Activated CD4-positive, alpha-beta T cell treated with anti-CD3 and anti-CD28 coated beads for 4 hours (primary cell): ENCODE results near the gene FURIN.
"Not testable (repeated sequence)": the region's sequence is repeated elsewhere in the genome, so short reads cannot be mapped to it uniquely, and the experiment has no call there.

Source experiments
- DNase-seq, 2 donors: peaks; one replicate each; pipeline ENCODE4 v3.0.0-alpha.2; 2020

FURIN gene

DNA sequence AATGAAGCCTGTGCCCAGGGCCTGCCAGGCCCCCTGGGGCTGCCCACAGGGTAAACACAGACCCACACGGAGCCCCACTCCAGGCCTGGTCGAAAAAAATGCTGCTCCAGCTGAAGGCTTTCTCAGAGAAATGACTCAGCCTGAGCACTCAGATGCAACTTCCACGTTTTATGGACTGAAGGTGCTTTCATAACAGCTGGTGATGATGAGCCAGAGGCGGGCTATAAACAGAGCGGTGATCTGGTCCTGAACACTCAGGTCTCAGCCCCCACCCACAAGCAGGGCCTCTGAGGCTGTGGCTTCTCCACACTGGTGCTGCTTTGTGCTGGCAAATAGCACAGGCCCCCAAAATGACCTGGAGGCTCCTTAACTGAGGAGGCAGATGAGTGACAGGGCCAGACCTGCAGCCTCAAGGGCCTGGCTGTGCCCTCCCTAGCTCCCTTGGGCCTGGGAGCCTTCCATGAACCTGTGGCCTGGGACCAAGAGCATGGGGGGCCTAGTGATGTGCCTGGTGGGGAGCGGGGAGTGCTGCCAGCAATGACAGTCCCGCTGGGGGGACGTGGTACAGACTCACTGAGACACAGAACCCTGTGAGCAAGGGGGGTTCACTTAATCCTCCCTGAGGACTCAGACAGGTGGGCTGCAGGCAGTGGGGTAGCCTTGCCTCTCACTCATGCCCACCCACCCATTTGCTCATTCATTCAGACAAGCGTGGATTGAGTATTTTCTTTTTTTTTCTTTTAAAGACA is 23.0 kb upstream of the FURIN start:
- peak in 1 of 2 donors; percentile 15 for DNase-seq

DNA sequence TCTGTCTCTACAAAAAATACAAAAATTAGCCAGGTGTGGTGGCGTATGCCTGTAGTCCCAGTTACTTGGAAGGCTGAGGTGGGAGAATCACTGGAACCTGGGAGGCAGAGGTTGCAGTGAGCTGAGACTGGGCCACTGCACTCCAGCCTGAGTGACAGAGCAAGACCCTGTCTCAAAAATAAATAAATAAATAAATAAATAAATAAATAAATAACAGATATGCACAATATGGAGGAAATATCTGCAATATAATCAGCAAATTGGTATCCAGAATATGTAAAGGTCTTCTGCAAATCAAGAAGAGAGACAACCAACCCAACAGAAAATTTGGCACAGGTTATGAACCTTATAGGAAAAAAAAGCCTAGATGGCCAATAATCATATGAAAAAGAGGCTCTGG is 19.0 kb upstream of the FURIN start:
- DNase-seq, result not testable (repeated sequence)

DNA sequence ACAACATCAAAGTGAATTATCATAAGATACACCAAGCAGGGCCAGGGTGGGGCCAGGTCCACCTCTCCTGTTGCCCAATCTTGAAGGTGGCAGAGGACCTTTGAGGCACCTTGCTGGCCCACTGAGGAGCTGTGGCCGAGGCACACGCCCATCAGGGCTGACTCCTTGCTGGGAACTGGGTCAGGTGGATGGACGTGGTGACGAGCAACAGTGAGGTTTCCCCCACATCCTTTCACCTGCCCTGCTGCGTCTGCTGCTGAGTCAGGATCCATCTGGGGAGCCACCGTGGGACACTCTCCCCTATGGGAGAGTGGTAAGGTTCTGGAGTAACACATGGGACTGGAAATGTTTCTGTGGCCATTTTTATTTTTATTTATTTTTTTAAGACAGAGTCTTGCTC is 17.3 kb upstream of the FURIN start:
- DNase-seq, result peak in 1 of 2 donors; percentile 42

DNA sequence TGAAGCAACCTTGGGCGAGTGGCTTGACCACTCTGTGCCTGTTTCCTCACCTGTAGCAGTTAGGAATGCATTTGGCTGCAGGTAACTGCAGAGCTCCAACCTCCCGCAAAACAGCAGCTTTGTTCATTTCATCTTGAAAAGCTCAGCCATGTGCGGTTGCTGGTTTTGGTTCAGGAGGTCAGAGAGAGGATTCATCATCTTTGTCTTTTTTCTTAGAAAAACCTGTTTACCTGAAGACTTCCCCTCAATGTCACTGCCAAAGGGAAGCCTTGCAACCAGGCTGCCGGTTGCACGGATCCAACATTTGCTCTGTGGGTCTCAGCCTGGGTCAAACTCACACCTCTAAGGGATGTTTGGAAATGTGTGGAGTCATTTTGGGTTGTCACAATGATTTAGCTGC is 16.4 kb upstream of the FURIN start:
- no peak for DNase-seq

DNA sequence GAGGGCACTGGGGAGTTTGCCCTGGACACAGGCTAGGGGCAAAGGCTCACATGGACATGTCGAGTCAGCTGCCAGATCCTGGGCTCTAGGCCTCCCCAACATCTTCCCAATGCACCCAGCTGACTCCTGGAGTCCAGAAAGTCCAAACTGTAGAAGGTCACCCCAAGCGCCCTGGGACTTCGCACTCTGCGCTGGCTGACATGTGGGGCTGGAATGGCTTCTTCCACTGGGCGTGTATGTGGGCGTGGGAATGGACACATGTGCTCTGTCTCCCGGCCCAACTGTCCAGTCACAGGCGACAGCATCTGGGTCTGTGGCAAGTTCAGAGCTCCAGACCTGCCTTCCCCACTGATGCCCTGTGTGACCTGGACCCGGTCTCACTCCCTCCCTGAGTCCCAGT is 13.2 kb upstream of the FURIN start:
- no peak for DNase-seq

DNA sequence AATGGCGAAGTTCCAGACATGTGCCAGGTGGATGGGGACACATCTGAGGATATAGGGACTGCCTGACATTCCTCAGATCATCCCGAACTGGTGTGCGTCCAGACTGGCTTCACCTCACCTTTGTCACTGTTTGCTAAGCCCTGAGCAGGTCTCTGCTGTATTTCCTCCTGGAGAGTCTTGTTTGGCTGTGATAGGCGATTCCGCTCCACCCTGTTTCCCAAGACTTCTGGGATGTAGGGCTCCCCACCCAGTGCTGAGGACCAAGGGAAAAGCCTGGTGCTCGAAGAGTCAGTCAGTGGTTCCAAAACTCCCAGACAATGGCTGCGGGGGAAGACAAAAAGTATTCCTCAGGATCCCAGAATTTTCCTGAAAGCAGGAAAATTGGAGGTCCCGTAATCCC is 11.1 kb upstream of the FURIN start:
- DNase-seq, result no peak

DNA sequence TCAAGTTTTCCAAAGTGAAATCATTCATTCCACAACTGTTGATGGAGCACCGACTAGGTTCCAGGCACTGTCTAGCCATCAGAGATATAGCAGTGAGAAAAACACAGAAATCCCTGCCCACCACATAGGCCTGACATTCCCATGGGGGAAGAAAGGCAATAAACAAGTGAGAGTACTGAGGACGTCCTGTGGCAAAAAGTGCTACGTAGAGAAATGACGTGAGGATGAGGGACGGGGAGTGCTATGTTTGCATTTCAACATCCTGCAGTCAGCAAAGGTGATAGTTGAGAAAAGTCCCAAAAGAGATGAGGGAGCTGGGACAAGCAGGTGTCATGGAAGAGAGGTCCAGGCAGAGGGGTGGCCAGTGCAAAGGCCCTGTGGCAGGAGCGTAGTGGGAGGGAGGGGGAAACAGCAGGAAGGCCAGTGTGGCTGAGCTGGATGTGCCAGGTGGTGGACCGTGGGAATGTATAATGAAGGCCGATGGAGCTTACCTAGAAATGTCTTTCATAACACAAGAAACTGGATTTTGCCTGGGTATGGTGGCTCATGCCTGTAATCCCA is 10.4 kb upstream of the FURIN start:
- no peak for DNase-seq

DNA sequence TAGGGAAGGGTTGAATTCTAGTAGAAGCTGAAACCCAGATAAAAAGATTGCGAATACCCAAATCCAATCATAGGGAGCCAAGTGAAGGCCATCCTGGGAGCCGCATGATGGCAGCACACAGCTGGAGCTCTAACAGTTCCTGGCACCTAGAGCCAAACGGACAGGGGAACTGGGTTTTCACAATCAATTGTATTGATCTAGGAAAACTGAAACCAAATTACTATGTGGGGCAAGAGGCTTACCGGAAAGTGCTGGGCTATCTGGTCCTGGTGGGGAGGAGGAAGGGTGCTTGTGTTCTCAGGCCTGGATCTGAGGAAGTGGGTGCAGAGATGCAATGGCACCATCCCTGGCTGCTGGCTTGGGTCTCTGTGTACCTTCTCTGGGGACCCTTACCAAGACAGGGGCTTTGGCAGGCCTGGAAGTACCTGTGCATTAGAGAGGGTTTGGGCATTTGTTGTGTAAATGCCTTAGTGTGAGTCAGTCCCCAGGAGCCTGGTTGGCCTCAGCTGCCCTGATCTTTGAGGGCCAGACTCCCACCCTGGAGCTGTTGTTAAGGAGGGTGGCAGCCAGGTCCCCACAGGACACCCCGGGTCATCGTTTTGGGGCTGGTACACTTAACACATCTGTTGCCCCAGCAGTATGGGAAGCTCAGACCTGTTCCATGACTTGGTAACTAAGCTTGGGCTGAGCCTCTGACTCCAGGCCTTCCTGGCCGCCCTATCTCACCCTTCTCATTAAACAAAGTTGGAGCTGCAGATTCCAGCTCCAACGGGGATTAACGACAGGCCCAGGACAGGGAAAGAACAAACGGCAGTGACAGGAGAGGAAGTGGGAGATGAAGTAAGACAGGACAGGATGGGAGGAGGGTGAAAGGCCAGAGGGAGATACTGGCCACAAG is 8.9 kb upstream of the FURIN start:
- DNase-seq, result no peak

DNA sequence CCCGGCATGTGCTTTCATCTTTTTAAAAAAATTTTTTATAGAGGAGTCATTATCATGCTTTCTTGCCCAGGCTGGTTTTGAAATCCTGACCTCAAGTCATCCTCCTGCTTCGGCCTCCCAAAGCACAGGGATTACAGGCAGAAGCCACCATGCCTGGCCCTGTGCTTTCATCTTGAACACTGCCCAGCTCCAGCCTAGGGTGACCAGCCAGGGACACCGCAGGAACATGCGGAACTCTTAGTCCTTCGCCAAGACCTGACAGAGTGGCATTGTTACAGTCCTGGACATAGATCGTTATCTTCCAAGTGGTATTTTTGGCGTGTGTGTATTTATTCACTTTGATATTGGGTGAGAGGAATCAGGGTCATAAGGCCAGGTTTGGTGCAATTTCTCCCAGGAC is 7.9 kb upstream of the FURIN start:
- no peak for DNase-seq

DNA sequence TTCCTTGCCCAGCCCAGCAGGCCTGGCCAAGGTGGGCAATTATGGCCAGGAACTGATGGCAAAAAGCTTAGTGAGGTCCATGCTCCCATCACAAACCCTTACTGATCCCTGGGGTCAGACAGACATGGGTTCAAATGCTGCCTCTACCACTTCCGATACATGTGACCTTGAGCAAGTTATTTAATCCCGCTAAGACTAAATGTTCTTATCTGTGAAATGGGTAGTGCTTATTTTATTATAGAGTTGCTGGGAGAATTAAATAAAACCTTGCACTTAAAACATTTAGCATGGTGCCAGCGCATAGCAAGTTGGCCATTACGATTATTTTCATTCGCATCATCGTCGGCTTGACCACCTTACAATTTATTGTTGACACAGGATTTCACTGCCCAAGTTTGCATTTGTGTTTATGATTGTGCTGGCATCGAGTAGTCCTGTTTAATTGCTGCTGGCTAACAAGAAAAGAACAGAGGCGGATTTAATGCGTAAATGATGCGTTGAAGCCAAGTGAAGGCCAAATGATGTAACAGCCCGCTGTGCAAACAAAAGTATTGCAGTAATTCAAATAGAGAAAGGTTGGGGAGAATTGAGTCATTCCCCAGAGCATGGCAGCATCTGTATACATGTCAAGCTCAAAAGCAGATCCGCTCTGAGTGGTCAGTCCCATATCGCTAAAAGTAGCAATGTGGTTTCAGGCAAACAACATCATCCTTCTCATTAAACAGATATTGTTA is 7.3 kb upstream of the FURIN start:
- no peak for DNase-seq

DNA sequence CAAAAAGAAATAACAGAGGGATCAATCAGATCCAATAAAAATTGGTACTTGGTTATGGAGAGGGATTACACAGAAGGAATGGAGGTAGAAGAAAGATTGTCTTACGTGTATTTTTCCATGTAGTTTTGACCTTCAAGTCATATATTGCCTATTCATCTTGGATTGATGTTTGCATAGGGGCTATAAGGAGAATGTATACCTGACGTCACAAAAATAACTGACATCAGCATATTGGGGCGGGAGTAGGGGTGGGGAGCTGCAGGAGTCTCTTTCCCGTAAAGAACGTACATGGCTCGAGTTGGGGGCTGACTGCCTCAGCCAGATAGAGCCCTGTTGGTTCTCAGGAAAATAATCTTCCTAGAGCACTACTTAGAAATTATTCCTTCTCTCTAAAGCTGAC is 5.9 kb upstream of the FURIN start:
- no peak for DNase-seq

DNA sequence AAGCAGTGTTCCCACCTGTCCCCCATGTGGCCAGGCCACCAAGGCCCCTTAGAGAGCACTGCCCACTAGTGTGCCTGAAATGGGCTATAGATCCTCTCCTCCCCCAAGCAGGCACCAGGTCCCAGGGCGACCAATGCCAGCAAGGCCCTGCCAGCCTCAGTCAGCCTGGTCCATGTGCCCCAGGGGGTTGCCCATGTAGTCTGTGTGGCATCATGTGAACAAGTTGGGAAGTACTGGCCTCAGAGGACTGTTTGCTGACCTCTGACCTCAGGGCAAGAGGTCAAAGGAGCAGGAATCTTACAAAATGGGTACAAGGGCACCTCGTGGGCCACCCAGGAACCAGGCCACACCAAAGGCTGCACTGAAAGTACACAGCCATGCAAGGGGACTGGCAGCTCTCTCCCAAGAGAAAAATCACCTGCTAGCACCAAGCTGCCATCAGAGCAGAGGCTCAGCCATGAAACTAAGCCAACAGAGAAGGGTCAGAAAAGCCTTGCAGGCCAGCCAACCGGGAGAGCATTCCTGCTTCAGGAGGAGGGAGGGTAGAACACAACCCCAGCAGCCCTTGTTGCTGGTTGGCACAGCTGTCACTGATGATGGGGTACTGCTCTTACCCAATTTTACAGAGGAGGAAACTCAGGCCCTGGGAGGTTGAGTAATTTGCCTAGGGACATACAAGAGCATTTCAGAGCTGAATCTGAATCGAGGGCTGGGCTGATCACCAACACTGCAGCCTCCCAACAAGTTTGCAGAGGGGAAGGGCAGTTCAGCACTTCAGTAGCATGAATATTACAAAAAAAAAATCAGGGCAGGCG is 5.2 kb upstream of the FURIN start:
- DNase-seq, result no peak

DNA sequence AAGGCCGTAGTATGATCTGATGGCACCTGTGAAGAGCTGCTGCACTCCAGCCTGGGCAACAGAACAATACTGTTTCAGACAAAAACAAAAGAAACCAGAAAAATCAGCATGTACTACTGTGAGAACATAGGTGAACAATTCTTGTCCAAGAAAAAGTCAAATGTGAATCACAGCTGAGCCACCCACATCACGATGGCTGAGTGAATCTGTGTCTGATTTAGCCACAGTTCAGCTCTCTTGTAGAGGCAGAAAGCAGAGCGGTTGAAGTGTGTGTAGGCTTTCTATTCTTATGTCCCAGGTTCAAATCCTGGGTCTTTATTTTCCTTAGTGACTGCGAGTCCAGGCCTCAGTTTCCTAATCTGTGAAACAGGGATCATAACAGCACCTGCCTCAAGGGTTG is 4.4 kb upstream of the FURIN start:
- no peak for DNase-seq

DNA sequence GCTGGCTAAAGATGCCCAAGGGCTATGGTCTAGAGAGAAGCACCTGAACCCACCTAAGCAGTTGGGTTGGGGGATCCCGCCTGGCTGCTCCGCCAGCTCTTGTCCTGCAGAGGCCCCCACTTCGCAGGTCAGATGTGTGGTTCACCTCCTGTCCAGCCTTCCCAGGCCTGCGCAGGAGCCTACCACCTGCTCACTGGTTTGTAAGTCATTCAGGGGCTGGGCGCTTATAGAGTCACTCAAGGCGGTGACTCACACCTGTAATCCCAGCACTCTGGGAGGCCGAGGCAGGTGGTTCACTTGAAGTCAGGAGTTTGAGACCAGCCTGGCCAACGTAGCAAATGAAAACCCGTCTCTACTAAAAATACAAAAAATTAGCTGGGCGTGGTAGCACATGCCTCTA is 3.9 kb upstream of the FURIN start:
- DNase-seq, result no peak

DNA sequence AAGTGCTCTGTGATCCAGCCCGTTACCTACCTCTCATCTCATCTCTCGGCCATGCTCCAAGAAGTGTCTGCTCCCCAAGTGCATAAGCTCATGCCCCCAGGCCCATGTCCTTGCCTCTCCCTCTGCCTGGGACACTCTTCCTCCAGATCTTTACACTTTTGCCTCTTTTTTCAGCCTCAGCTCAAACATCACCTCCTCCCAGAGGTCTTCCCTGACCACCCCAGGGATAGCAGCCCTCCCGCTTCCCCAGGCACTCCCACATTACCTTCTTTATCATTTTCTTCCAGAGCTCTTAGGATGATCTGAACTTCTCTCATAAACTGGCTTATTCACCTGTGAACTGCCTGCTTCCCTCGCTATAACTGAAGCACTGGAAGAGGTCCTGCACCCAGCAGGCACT is 2.7 kb upstream of the FURIN start:
- DNase-seq, result no peak

DNA sequence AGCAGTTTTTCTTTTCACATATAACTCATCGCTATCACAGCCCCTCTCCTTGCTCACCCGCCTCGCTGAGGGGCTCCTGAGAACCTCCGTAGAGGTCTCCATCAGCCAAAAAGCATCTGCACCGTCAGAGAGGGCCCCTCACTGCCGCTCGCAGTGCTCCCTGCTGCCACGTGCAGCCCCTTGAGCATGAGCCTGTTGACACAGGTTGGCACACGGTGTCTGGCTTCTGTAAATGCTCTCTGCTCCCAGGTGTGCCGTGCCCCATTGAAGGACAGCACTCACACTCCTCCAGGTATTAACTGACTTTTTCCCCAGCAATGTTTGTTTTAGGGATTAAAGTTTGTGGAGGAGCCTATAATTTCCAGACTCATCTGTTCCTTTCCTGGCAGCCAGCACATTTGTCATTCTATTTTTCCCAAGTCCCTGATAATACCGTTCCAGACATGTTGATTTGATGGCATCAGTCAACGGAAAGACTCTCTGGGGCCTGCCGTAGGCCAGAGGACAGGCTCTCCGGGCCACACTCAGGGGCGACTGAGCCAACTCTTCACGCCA is 2.1 kb upstream of the FURIN start:
- no peak for DNase-seq

DNA sequence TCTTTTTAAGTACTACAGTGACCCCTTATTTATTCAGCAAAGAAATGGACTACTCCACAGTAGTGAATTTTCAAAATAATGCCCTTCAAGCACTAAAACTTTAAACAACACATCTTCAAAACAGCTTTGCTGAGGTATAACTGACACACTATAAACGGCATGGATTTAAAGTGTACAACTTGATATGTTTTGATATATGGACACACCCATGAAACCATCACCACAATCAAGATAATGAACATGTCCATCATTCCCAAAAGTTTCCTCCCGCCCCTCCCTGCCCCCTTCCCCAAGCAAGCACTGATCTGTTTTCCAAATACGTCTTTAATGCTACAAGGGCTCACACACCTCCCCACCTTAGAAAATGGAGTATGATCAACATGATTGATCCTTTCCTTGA is 1.6 kb upstream of the FURIN start:
- no peak for DNase-seq

DNA sequence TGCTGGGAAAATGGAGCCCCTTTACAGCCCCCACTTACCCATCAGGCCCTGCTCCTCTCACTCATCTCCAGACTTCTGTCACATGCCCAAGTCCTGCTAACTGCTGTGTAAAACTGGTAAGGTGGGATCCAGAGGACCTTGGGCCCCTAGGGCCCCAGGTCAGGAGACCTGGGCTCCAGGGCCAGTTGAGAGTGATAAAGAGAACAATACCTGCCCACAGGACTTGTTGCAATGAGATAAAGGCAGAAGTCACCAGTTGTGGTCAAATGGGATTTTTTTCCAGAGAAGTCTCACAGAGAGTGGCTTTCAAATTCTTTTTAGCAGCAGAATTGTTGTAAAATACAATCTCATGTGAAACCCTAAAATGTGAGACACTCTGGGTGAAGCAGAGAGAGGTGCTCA is 753 bp downstream of the FURIN start:
- DNase-seq, result no peak

DNA sequence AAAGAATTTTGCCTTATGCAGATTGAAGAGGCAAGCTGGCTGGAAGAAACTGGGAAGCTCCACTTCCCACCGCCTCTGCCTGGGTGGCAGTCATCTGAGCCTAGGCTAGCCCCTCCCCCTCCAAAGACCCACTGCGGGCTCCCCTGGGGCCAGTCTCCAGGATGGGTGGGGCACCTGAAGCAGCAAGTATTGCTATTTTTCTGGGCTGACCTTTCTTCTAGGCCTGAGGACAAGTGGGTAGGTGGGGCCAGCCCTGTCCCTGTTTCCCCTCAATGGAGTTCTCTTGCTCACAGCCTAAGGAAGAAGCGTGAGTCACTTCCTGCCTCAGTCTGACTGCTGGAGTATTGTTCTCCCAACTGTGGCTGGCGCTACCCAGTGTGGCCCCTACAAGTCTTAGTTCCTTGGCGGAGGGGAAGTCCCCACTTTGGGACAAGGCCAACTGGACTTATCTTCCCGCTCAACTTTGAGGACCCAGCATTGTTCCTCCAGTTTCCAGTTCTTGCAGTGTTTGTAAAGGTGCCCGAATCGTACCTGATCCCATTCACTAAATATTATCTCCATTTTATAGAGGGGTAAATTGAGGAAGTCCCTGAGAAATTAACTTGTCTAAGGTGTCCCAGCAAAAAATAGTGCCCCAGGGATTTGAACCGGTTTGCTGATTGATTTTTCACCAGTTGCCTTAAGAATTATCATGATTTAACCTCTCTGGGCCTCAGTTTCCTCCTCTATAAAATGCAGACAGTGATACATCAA is 1.4 kb downstream of the FURIN start:
- peak; percentile 52 to 57 for DNase-seq

DNA sequence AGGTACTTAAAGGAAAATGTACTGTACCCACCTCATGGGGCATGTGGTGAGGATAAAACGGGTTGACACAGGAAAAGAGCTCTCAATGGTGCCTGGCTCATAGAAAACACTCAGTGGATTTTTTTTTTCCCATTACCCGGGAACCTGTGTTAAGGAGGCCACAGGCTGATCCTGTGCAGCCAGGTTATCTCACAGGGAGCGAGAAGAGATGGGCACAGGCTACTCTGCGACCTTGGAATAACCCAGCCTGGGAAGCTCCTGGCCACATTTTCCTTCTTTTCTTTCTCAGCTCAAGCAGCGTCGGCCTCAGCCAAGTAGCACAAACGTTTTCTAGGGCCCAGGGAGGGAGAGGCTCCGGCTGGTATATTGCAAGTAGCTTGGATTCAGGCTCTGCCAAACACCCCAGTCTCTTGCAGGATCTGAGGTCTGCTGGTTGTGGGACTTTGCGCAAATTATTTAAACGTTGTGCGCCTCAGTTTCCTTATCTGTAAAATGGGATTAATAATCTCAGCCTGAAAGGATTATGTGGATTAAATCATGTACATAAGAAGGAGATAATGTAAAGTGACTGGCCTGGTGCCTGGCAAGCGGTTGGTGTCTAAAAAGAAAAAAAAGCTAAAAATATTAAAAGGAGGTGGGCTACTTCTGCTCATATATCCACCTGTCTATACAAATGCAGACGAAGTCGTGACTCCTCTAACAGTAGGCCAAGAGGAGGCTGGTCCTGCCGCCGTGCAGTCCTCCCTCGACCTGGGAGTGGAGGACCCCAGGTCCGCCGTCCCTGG is 2.2 kb downstream of the FURIN start:
- no peak for DNase-seq
